GM19023 (cell line): ENCODE measurements around the gene WNT9A.

Source experiments
- ATAC-seq: cut with Tn5 transposase; IDR thresholded peaks from one replicate; pipeline ENCODE4 v1.9.1; 2021; ENCODE audit warnings: mild to moderate bottlenecking, moderate library complexity; ENCODE audit not compliant: unreplicated experiment

The WNT9A gene

DNA sequence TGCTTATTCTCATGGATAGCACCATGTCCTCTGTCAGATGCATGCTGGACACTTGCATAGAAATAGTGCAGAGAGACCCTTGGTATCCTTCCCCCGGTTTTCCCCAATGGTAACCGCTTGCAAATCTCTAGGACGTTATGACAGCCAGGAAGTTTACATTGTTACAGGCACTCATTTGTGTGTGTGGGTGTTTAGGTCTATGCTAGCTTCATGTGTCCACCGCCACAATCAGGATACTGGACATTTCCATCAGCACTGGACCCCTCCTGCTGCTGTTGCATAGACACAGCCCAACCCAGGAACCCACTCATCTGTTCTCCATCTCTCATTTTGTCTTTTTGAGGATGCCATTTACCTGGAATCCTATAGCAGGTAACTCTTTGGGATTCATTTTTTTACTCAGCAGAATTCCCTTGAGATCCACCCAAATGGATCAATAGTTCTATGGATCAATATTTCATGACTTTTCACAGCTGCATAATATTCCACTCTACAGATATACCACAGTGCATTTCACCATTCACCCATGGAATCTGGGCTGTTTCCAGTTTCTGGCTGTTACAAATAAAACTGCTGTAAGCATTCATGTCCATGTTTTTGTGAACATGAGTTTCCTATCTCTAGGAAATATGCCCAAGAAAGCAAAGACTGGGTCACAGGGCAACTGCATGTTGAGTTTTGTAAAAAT lies 6.6 kb upstream of the WNT9A start:
- no peak for ATAC-seq

- no peak for ATAC-seq
Observed at GRCh38 chr1:227953022-227953412, 5.3 kb upstream of the WNT9A start.

DNA sequence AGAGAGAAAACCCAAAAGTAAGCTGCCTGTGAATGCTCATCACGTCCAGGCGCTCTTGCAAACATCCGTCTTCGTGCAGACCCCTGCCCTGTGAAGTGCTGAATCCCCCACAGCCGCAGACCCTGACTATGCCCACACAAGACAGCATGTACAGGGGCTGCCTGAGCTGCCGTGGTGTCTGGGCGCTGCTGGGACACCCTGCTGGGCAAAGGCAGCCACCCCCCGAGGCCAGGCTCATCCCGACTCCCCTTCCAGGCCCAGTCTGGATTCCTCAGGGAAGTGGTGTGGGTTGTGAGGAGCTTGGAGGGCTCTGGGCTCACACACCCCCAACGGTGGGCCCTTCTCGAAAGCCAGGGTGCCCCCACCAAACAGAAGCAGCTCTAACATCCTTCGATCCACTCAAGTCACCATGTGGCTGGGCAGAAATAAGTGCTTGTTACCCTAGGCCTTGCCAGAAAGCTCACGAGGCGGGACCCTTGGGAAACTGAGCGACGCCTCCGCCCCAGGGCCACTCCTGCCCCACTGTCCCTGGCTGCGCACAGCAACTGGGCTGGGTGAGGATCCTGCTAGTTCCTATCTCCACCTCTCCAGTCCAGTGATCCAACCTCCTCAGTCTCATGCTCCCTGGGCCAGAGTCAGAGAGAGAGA lies 4.8 kb upstream of the WNT9A start:
- no peak for ATAC-seq

DNA sequence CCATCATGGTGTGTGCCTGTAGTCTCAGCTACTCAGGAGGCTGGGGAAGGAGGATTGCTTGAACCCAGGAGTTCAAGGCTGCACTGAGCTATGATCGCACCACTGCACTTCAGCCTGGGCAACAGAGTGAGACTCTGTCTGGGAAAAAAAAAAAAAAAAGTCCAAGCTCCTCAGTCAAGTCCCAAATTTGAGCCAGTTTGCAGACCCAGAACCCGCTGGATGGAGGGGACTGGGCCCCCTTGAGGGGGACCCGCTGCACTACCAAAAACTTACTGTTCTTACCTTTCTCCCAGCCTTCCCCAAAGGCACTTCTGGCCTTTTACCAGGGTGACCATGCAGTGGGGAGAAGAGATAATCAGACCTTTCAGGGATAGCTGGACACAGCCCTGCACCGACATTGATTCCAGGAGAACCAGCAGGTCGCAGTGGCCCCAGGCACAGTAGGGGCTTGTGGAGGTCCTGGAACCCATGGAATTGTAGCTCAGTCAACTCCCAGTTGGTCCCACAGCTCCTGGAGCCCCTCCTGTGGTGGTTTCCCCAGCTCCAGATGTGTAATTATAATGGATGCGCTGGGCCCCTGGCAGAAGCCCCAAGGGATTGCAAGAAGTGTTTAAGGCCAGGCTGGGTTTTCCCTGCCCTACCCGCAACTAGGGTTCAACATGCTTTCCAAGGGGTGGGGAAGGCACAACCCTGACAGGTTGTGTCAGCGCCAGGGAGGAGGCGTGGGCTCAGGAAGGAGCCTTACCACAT lies 4.1 kb upstream of the WNT9A start:
- ATAC-seq = no peak

GRCh38 chr1:227950735-227951346 lies 3.1 kb upstream of the WNT9A start:
- ATAC-seq = no peak

DNA sequence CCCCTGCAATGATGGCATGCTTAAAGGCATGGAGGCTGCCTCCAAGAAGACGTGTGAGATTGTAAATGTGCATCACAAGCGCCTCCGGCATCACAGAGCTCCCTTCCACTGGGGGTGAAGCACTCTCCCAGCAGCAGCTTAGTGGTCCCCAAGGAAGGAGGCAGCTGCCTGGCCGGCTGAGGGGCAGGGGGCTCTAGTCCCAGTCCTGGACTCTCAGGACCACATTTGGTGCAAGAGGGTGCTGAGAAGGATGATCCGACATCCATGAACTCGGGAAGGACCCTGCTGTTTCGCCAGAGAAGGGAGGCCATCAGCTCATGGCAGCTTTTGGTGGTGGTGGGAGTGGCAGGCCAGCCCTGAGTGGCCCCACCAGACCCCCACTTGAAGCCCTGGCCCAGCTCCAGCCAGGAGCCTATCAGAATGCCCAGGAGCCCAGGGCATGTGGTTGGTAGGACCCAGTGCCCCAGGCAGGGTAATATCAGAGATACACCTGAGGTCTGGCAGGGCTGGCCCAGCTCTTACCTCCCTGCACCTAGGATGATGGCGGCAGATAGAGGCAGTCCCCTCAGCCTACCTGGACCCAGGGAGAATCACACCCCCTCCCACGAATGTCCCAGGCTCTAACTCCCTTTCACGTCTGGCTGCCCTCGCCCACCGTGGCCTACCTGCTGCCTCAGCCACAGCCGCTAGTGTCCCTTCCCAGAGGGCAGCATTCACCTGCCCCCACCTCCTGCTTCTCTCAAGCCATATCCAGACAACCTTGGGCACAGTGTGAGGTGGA lies 2.4 kb upstream of the WNT9A start:
- ATAC-seq = no peak

DNA sequence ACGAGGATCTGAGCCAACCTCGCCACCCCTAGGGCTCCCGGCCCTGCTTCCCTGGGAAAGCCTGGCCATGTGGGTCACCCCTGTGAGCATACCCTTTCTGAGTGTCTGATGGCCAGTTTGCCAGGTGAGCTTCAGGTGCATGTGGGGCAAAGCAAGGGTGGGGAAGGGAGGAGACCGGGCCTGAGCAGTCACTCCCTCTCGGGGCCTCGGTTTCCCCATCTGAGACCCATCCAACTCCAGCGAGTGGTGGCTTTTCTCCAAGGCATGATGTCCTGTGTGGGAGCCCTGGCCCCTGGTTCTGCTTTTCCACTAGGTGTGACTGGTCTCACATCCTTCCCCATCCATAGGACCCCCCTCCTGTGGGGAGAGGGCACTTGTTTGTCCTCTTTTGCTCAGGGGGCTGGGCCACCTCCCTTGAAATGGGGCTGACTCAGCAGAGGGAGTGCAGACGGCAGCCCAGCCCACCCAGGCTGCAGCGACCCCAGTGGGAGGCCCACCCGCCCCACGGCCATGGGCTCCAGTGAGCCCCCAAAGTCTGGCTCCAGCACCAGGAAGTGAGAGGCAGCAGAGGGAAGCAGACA lies 1.7 kb upstream of the WNT9A start:
- no peak for ATAC-seq

DNA sequence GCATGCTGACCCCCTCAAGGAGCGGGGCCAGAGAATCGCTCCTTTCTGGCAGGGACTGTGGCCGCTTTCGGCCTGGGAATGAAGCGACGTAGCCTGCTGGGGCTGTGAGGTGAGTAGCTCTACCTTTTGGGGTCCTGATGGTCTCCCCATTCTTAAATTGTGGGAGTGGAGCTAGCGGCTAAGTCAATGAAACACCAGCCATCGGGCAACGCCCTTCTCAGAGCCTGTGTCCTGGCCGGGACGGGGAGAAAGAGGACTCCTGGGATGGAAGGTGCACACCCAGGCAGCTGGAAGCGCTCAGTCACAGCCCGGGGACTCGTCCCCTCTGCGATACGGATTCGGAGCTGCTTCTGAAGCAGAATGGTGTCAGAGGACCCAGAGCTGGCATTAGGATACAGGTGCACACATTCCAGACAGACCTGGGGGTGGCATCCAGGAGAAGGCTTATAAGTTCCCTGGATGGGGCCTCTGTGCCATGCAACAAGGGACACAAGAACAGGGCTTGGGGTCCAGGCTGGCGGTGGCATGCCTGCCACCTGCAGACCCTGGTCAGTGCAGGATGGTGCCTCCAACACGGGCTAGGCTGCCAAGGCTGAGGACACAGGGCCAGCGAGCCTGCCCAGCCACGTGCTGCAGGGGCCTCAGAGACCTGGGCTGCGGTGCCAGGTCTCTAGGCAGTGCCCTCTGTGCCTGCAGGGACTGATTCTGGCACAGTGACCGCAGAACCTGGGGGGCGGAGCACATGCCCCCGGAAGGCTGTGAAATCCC lies 945 bp upstream of the WNT9A start:
- ATAC-seq = no peak

- no peak for ATAC-seq
Observed at GRCh38 chr1:227947386-227947675, 401 bp downstream of the WNT9A start.

DNA sequence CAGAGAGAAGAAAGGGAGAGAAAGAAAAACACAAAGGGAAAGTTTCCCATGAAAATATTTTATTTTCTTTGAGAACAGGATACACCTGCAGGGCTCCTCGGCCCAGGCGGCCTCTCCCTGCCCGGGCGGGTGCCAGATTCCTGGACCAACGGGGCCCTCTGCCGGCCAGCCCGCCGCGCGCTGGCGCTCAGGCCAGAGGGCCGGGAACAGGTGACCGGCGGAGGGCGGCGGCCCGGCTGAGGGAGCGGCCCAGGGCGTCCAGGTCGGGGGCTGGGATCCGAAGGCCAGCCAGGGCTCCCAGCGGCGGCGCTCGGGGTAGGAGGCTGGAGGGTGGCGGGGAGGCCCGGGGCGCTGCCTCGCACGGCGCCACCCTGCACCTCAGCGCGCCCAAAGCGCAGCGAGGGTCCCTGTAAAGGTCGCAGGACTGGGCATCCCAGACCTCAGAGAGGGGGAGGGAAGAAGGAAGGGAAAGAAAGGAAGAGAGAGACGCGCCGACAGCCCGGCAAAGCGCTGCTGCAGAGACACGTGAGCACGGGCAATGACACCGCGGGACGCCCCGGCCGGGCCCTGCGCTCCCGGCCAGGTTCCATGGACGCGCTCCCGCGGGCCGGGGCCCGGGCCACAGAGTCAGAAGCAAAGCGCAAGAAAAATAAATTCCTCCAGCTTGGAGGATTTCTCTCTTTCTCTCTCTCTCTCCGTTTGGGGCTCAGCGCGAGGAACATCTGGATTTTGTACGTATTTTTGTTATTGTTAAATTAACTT lies 927 bp downstream of the WNT9A start:
- ATAC-seq = peak; percentile 47

GRCh38 chr1:227945891-227946623 lies 1.7 kb downstream of the WNT9A start:
- ATAC-seq = peak; percentile 29

DNA sequence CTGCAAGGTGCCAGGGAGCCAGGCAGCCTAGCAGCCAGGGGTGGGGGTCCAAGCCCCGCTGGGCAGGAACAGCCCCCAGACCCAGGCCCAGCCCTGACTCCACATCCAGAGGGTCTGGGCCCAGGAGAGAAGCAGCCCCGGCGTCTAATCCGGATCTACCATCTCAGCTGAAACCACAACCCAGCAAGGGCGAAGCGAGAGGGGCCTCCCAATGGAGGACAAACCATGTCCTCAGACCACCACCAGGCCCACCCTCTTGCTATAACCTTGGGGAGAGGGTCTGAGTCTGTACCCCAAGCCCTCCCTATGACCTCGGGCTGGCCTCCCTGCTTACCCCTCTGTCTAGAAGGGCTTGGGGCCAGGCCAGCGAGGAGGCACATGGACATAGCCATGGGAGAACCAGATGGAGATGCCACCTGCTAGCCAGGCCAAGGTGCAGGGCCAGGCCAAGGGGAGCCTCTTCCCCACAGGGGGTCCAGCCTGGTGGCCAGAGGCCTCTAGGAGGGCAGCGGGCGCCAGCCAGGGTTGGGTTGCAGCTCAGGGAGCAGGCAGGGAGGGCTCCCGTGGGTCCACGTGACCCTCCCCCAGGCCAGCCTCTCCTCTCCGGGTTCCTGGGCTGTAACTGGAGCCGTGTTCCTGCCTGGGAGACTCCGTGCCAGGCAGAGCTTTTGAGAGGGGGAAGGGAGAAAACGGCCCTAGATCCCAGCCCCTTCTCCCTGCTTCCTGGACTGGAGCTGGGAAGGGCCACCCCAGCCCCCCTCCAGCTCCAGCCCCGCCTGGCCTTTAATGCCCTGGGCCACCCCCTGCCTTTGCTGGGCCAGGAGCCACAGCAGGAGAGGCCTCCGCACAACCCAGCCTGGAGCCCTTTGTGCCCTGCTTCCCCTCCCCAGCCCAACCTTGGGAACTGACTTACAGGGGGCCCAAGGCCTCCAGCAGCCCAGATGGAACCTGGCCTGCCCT lies 2.5 kb downstream of the WNT9A start:
- no peak for ATAC-seq

DNA sequence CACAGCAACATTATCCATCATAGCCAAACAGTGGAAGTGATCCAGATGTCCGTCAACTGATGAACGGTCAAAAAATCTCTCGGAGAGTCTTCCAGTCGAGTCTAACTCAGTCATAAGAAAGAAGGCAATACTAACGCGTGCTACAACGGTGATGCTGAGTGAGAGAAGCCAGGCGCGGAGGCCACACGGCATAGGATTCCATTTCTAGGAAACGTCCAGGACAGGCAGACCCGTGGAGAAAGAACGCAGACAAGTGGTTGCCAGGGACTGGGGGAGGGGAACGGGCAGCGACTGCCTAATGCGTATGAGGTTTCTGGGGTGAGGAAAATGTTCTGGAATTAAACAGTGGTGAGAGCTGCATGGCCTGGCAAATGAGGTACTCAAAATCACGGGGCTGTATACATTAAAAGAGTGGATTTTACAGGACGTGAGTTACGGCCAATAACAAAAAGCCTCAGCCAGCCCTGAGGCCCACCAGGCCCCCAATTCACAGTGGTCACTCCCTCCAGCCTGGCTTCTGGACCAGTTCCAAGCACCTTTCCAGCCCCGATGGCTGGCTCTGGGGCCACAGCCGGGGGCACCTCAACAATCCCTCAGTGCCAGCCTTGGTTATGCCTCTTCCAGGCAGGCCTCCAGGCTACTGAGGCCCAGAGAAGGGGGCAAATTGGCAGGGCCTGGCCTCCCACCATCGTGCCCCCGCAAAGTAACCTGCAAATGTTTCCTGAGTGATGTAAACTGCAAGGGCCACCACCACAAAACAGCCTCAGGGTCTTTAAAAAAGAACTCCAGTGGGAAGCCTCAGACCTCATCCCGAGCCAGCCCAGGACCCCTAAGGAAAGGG lies 3.4 kb downstream of the WNT9A start:
- no peak for ATAC-seq

DNA sequence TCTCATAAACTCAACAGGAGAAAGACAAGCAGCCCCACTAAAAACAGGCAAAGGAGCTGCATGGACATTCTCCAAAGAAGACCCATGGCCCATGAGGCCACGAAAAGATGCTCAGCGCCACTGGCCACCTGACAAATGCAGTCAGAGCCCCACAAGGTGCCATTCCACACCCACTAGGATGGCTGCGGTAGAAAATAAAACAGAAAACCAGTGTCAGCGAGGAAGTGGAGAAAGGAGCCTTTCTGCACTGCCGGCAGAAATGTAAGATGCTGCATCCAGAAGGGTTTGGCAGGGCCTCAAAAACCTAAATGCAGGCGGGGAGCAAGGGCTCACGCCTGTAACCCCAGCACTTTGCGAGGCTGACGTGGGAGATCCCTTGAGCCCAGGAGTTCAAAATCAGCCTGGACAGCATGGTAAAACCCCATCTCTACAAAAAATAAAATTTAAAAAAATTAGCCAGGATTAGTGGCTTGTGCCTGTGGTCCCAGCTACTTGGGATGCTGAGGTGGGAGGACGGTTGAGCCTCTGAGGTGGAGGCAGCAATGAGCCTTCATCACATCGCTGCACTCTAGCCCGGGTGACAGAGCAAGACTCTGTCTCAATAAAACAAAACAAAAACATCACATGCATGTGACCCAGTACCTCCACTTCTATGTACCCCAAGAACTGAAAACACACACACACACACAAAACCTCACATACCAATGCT lies 4.2 kb downstream of the WNT9A start:
- no peak for ATAC-seq

DNA sequence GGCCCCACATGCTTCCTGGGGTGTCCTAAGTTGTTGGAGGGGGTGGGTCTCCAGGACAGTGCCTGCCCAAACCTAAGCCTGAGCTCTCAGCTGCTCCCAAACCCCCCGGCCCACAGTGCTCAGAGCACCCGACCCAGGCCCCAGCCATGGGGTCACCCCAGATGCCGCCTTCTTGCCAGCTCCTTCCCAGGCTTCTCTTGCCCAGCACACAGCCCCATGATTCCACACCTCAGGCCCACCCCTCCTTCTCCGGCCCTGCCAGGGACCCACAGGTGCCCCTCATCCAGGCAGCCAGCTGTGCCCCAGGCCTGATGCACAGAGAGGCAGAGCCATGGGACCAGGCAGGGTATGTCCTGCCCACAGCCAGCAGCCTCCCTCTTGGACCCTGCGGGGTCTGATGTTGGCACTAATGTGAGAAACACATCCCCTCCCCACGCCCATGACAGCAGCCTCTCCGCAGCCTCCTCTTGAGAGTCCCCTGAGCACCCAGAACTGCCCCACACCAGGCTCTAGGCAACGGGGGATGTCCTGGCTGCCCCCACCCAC lies 4.9 kb downstream of the WNT9A start:
- no peak for ATAC-seq
